HG03520 (cell line): ENCODE data around the gene NAPA.
A peak's percentile ranks its signal among the peaks of the same experiment; 100 is the strongest.

Experiments used
- ATAC-seq: cut with Tn5 transposase; IDR thresholded peaks from one replicate; pipeline ENCODE4 v1.9.1; 2021; ENCODE audit warnings: mild to moderate bottlenecking, moderate library complexity; ENCODE audit not compliant: unreplicated experiment

NAPA gene

GRCh38 chr19:47514869-47515588 is at the start of gene NAPA:
NAPA (minus strand) TSS chr19:47515063; CDS start chr19:47514940, 123 bp downstream.
- ATAC-seq: peak; percentile 76

DNA sequence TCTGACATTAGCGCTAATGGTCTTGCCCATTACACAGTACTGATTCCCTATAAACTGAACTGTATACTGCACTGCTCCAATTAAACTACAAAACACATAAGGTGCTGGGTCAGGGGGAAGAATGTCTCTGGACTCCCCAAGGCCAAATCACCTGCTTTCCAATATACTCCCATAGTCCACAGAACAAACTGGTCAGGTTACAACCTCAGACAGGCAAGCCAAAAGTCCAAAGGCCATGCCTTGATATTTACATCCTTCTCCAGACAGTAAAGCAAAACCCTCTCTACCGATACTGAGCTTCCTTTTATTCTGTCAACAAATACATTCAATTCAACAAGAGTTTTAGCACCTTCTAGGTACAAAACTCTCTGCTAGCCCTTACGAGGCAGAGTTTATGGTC is 49.2 kb upstream of the NAPA start:
- no peak for ATAC-seq

- no peak for ATAC-seq
Observed at GRCh38 chr19:47561440-47562057, 46.7 kb upstream of the NAPA start.

DNA sequence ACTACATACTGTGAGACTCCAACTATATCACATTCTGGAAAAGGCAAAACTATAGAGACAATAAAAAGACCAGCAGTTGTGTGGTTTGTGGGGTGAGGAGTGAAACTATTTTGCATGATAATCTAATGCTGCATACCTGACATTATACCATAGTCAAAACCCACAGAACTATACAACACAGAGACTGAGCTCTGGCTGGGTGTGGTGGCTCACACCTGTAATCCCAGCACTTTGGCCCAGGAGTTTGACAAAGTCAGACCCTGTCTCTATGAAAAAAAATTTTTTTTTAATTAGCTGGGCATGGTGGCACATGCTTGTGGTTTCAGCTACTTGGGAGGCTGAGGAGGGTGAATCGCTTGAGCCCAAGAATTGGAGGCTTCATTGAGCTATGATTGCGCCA is 46.1 kb upstream of the NAPA start:
- ATAC-seq: no peak

DNA sequence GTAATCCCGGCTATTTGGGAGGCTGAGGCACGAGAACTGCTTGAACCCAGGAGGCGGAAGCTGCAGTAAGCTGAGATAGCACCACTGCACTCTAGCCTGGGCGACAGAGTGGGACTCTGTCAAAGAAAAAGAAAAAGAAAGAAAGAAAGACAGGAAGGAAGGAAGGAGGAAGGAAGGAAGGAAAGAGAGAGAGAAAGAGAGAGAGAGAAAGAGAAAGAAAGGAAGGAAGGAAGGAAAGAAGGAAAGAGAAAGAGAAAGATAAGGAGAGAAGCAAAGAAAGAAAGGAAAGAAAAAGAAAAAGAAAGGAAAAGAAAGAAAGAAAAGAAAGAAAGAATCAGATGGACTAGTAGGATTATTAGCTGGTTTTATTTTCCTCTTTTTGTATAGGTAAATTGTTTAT is 35.3 kb upstream of the NAPA start:
- no peak for ATAC-seq

- no peak for ATAC-seq
Observed at GRCh38 chr19:47549261-47549862, 34.5 kb upstream of the NAPA start.

- no peak for ATAC-seq
Observed at GRCh38 chr19:47547199-47547598, 32.3 kb upstream of the NAPA start.

DNA sequence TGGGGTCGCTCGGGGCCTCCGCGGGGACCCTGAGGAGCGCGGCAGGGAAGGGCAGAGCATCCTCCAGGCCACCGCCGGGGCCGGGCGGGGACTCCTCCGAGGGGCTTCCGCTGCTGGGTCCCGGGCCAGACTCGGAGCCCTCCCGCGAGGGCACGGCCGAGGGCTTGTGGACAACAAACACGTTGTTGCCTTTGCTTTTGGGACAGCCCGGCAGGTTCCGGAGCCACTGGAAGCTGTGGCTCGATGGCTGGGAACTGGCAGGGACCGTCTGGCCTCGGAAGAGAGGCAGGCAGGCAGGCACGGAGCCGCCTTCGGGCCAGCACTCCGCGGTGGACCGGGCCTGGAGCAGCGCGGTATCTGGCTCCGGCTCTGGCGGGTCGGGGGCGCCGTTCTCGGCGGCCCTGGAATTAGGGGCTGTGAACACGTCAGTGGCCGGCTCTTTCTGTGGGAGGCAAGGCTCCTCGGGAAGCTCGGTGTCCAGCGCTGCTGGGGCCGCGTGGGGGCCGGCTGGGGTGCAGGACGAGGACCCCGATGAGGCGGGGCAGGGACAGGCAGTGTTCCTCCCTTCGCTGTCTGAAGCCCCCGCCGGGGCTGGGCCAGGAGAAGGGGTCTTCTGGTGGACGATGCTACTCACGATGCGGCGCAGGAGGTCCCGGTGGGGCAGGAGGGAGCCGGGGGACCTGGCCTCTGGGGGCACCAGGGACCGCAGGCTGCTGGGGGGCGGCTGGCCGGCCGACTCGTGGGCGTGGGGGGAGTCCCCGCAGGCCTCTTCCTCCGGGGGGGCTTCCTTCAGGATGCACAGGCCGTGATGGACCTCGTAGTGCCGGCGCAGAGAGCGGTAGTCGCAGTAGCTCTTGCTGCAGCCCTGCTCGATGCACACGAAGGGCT is 30.4 kb upstream of the NAPA start:
- ATAC-seq: no peak

- no peak for ATAC-seq
Observed at GRCh38 chr19:47544476-47544875, 29.6 kb upstream of the NAPA start.

DNA sequence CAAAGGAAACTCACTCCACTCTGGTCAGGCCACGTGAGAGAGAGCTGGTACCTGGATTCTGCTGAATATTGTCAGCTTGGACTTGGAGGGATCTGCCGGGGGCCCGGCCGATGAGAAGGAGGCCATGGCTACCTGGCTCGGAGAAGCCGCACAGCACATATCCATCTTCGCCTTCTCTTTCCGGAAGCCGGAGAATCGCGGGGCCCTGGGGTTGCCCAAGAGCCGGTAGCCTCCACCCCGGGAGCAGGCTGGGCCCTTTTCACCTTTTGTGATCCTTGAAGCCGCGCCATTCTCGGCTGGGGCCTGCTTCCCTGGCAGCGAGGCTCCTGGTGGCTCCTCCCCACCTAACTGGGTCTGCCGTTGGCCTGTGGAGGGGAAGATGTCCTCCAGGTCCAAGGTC is 29.2 kb upstream of the NAPA start:
- no peak for ATAC-seq

- no peak for ATAC-seq
Observed at GRCh38 chr19:47542030-47542475, 27.2 kb upstream of the NAPA start.

GRCh38 chr19:47541518-47541917 is 26.7 kb upstream of the NAPA start:
- no peak for ATAC-seq

DNA sequence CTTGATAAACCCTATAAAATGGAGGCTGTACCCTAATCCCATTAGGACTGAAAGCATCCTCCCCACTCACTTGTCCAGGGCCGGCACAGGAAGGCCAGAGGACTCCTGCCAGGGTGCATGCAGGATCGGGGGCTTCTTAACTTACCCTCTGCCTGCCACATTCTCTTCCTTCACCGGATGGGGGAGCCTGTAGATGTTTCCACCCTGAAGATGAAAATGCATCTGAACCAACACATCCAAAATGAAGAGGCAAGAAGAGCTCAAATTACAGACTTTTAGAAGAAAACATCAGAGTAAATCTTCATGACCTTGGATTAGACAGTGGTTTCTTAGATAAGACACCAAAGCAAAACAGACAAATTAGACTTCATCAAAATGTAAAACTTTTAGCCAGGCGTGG is 25.9 kb upstream of the NAPA start:
- no peak for ATAC-seq

DNA sequence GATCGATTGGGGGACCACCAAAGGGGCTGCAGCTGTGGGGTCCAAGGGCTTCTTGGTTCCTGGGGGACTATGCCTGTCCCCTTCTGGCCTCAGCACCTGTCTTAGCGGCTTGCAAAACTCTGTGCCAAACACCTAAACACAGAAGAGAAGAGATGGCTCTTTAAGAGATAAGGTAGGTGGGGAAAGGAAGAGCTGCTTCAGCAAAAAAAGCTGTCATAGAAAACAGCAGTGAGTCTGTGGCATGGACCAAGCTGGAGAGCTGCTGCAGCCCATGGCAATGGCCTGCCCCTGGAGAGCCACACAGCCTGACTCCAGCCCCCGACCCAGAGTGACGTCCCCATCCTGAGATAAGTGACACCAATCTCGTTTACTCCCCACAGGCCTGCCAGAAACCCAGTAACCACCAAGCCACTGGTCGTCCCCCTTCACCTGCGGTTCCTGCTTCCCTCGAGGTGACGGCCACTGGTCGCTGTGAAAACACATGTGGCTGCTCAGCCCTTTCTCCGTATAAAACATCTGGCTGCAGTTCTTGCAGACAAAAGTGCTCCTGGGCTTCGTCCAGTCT is 25.0 kb upstream of the NAPA start:
- ATAC-seq: no peak

DNA sequence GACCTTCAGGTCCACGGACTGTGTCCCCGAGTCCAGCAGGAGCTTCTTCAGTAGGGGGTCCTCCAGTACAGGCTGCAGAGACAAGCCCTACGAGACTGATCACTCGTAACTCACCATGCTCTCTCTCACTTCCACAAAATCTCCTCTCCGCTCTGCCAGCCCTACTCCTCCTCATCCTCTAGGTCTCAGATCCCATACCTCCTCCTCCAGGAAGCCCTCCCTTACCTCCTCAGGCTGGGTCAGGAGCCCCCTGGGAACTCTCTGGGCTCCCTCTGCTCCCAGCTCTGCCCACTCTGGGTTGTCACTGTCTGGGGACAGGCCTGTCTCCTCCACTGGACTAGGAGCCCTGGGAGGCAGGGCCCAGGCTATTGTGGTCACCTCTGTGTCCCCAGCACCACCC is 23.9 kb upstream of the NAPA start:
- no peak for ATAC-seq

DNA sequence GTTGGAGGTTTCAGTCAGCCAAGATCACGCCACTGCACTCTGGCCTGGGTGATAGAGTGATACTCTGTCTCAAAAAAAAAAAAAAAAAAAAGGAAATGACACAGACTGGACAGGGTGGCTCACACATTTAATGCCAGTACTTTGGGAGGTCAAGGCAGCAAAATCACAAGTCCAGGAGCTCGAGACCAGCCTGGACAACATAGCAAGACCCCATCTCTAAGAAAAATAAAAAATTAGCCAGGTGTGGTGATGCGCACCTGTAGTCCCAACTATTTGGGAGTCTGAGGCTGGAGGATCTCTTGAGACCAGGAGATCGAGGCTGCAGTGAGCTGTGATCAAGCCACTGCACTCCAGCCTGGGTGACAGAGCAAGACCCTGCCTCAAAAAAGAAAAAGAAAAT is 22.6 kb upstream of the NAPA start:
- no peak for ATAC-seq

- ATAC-seq: no peak
Observed at GRCh38 chr19:47534628-47535027, 19.8 kb upstream of the NAPA start.

DNA sequence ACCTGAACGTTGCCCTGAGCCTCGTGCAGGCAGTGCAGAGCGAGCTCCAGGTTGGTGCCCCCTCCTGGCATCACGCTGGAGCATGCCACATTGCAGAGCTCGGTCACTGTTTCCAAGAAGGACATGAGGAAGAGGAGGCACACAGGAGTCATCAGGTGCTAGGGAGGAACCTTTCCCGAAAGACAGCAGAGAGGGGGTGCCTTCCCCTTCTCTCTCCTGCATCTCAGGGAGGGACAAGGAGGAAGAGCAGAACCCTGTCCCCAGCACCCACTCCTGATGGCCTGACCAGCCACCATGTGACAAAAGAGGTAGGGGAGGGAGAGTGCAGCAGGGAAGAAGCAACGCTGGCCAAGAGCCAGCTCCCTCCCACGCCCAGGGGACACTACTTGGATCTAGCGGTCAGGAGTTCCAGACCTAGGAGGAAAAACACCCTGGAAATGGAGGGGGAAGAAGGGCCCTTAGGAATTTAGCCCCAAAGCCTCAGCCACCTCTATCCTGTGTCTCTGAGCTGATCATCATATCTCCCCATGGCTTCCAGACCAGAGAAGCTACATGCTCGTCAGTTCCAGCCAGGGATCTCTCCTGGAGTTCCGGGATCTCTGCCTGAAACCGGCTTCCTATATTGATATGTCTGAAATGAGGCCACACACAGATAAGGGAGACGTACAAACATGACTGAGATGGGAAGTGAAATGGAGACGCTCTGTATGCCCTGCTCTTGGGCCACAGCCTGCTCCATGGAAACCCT is 17.0 kb upstream of the NAPA start:
- ATAC-seq: no peak

GRCh38 chr19:47529018-47529742 is 14.3 kb upstream of the NAPA start:
- no peak for ATAC-seq

- no peak for ATAC-seq
Observed at GRCh38 chr19:47526798-47527197, 11.9 kb upstream of the NAPA start.
